MM.1S (cell line): Measurements from ENCODE around the gene ACTN3.

ENCODE experiments used
- CTCF ChIP-seq: fragments of 300-600 bp; sonication (generic); IDR thresholded peaks from 2 replicates; pipeline ENCODE4 v1.5.1; 2016; ENCODE audit warnings: antibody characterized with exemption, low read length, mixed read lengths
- EZH2 ChIP-seq: fragments of 300-600 bp; sonication (generic); optimal IDR thresholded peaks from 2 replicates; pipeline ENCODE3; 2017; ENCODE audit warnings: low read depth, mild to moderate bottlenecking, antibody characterized with exemption, low read length, mixed read lengths

- TF ChIP-seq CTCF (no peak), EZH2 (no peak)
Observed at GRCh38 chr11:66550887-66551286, 4.2 kb downstream of the ACTN3 start.
